ENCODE data around the gene FMO5.

FMO5 gene

DNA sequence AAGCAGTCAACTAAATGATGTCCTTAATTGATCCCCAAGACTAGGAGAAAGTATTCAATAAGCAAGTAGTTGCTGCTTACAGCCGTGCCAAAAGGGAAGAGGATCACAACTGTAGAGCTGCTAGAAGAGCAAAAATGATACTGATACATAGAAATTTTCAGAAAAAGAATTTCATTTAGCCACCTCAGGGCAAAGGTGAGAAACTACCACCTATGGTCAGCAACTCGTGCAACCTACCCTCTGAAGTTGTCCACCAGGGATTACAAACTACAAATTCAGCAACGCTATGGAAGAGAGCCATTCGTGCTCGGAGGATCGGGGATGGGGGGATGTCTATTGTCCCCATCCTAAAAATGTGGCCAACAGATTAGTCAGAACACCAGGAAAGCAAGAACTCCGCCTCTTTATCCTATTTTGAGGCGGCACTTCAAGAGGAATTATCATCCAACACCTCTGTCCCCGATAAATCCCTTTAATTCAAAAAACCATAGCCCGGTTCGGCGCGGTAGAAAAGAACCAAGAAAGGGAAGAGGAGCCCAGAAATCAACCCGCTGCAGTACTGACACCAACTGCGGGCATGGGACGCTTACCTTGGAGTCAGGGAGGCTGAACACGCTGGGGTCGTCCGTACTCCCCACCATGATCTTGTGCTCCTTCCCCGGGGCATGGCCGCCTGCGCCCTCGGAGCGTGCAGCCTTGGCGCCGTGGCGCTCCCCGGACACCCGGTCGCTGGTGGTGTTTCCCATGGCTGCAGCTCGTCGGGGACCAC, 53.6 kb downstream of the FMO5 start:
- Histone ChIP-seq H4K8ac (ENCODE audit: low read depth, low read length) (peak overlapping the region; percentile 32), H2AFZ (ENCODE audit: insufficient read depth, low read length, poor library complexity) (peak overlapping the region; percentile 61), H3K23ac (ENCODE audit: low read length) (no peak overlapping the region), H3K27me3 (ENCODE audit: insufficient read depth, low read length) (no peaks in the 10 kb centered on the region), H3K27ac (ENCODE audit: low read depth, low read length) (peak overlapping the region; percentile 68), H2BK5ac (ENCODE audit: low read depth, low read length, poor library complexity) (peak overlapping the region; percentile 75), H4K91ac (ENCODE audit: low read depth, low read length) (peak overlapping the region; percentile 28), H4K12ac (ENCODE audit: low read depth, low read length) (peak overlapping the region; percentile 4), H3K79me2 (ENCODE audit: control insufficient read depth, insufficient read depth, low read length, poor library complexity) (peaks cover 9% of the 10 kb centered on the region), H3K14ac (ENCODE audit: low read length) (peak overlapping the region; percentile 66), H3K9ac (ENCODE audit: low read length) (peak overlapping the region; percentile 92), H3K4ac (ENCODE audit: low read depth, low read length) (peak overlapping the region; percentile 21), H3K4me1 (ENCODE audit: control insufficient read depth in 1 of 2, insufficient read depth in 2 of 2, low read length in 2 of 2) (peaks cover 5 to 7% of the 10 kb centered on the region in 2 experiments), H3K9me3 (ENCODE audit: insufficient read depth, low read depth, low read length) (no peaks in the 10 kb centered on the region), H3K4me2 (ENCODE audit: low read length) (peak overlapping the region; percentile 90), H3K79me1 (ENCODE audit: low read length) (peaks cover 17% of the 10 kb centered on the region), H3K4me3 (ENCODE audit: low read depth, low read length) (peak overlapping the region; percentile 93), H2BK12ac (ENCODE audit: low read length) (no peak overlapping the region), H2AK5ac (ENCODE audit: low read length) (peak overlapping the region; percentile 2), H2BK120ac (ENCODE audit: insufficient read depth, low read length, poor library complexity) (peak overlapping the region; percentile 35), H3K18ac (ENCODE audit: low read length) (peak overlapping the region; percentile 60), H3K36me3 (ENCODE audit: control insufficient read depth in 1 of 2, insufficient read depth in 2 of 2, low read length in 2 of 2) (peaks cover 0 to 2% of the 10 kb centered on the region in 2 experiments)
- WGBS (ENCODE audit: extremely low coverage, insufficient coverage, insufficient read length): no CpG with 5 or more reads among the region's 32 CpGs
- DNase-seq: peak in 1 of 2 donors; percentile 53

DNA sequence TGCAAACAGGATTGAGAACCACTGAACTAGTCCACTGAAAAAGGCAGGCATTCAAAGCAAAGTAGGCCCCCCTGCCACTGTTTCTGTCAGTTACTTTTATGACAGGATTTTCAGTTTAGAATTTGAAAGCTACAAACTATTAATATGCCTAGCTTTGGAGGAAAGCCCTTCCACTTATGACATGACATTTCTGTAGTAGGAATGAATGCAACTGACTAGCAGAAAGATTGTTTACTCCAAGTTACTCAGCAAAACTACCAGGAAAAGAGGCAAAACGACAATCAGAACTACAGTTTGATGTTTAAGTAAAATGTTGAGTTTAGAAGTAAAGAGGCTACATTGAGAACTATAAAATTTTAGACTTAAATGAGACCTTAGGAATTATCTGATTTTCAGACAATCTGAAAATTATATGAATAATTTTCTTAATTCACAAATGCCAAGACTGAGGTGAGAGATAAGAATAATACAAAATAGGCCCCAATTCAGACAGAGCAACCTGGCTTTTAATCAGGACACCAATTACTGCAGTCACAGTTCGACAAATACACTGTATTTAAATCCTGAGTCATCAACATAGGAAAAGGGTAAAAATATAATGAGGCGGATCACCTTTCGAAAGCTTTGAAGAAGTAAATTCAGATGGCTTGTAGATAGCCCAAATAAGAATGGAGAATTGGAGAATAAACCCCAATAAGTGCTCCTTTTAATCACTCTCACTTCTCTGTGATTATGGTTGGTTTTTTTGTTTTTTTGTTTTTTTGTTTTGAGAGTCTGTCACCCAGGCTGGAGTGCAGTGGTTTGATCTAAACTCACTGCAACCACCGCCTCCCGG, 55.1 kb downstream of the FMO5 start:
- no peak overlapping the region for H2BK12ac ChIP-seq (ENCODE audit: low read length)
- no peak overlapping the region for H3K27ac ChIP-seq (ENCODE audit: low read depth, low read length)
- H4K12ac ChIP-seq (ENCODE audit: low read depth, low read length): no peak overlapping the region
- no peaks in the 10 kb centered on the region for H3K27me3 ChIP-seq (ENCODE audit: insufficient read depth, low read length)
- H3K4me1 ChIP-seq (ENCODE audit: control insufficient read depth in 1 of 2, insufficient read depth in 2 of 2, low read length in 2 of 2): peaks cover 5 to 7% of the 10 kb centered on the region in 2 experiments
- peaks cover 17% of the 10 kb centered on the region for H3K79me1 ChIP-seq (ENCODE audit: low read length)
- peak overlapping the region; percentile 90 for H3K4me2 ChIP-seq (ENCODE audit: low read length)
- no peak overlapping the region for H3K18ac ChIP-seq (ENCODE audit: low read length)
- H3K9me3 ChIP-seq (ENCODE audit: insufficient read depth, low read depth, low read length): no peaks in the 10 kb centered on the region
- H4K8ac ChIP-seq (ENCODE audit: low read depth, low read length): no peak overlapping the region
- peaks cover 2 to 5% of the 10 kb centered on the region in 2 experiments for H3K36me3 ChIP-seq (ENCODE audit: control insufficient read depth in 1 of 2, insufficient read depth in 2 of 2, low read length in 2 of 2)
- H3K23ac ChIP-seq (ENCODE audit: low read length): no peak overlapping the region
- no peak overlapping the region for H3K9ac ChIP-seq (ENCODE audit: low read length)
- WGBS (ENCODE audit: extremely low coverage, insufficient coverage, insufficient read length): no CpG with 5 or more reads among the region's 6 CpGs
- peaks cover 9% of the 10 kb centered on the region for H3K79me2 ChIP-seq (ENCODE audit: control insufficient read depth, insufficient read depth, low read length, poor library complexity)
- no peak overlapping the region for H4K91ac ChIP-seq (ENCODE audit: low read depth, low read length)
- H3K14ac ChIP-seq (ENCODE audit: low read length): no peak overlapping the region
- H2BK5ac ChIP-seq (ENCODE audit: low read depth, low read length, poor library complexity): no peak overlapping the region
- H3K4ac ChIP-seq (ENCODE audit: low read depth, low read length): no peak overlapping the region
- DNase-seq: peak in 1 of 2 donors; percentile 13
- H2AK5ac ChIP-seq (ENCODE audit: low read length): no peak overlapping the region
- no peak overlapping the region for H2BK120ac ChIP-seq (ENCODE audit: insufficient read depth, low read length, poor library complexity)
- H2AFZ ChIP-seq (ENCODE audit: insufficient read depth, low read length, poor library complexity): no peak overlapping the region
- H3K4me3 ChIP-seq (ENCODE audit: low read depth, low read length): no peak overlapping the region

DNA sequence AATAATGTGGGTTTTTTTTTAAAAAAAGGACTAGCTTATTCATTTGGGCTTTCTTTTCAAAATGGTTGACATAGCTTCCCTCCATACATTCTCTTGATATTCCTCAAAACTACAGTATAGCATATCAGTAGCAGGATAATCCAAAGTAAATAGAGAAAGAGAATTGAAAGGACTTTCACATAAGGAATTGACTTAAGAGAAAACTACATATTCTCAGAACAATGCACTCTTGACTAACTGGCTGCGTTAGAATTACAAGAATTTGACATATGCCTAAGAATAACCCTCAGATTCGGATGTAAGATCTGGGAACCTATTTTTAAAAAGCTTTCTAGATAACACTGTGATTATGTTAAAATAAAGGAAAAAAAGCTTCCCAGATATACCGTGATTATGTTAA, 56.0 kb downstream of the FMO5 start:
- Histone ChIP-seq H3K27me3 (ENCODE audit: insufficient read depth, low read length) (no peaks in the 10 kb centered on the region), H2AK5ac (ENCODE audit: low read length) (no peak overlapping the region), H2BK120ac (ENCODE audit: insufficient read depth, low read length, poor library complexity) (no peak overlapping the region), H3K4me1 (ENCODE audit: control insufficient read depth in 1 of 2, insufficient read depth in 2 of 2, low read length in 2 of 2) (peaks cover 5 to 7% of the 10 kb centered on the region in 2 experiments), H3K23ac (ENCODE audit: low read length) (no peak overlapping the region), H3K27ac (ENCODE audit: low read depth, low read length) (no peak overlapping the region), H3K79me1 (ENCODE audit: low read length) (peaks cover 17% of the 10 kb centered on the region), H2BK5ac (ENCODE audit: low read depth, low read length, poor library complexity) (no peak overlapping the region), H4K91ac (ENCODE audit: low read depth, low read length) (no peak overlapping the region), H3K79me2 (ENCODE audit: control insufficient read depth, insufficient read depth, low read length, poor library complexity) (peaks cover 9% of the 10 kb centered on the region), H3K18ac (ENCODE audit: low read length) (no peak overlapping the region), H3K4me3 (ENCODE audit: low read depth, low read length) (no peak overlapping the region), H4K8ac (ENCODE audit: low read depth, low read length) (no peak overlapping the region), H3K4ac (ENCODE audit: low read depth, low read length) (no peak overlapping the region), H3K4me2 (ENCODE audit: low read length) (no peak overlapping the region), H3K9me3 (ENCODE audit: insufficient read depth, low read depth, low read length) (no peaks in the 10 kb centered on the region), H3K36me3 (ENCODE audit: control insufficient read depth in 1 of 2, insufficient read depth in 2 of 2, low read length in 2 of 2) (peaks cover 2 to 5% of the 10 kb centered on the region in 2 experiments), H2AFZ (ENCODE audit: insufficient read depth, low read length, poor library complexity) (no peak overlapping the region), H3K14ac (ENCODE audit: low read length) (no peak overlapping the region), H4K12ac (ENCODE audit: low read depth, low read length) (no peak overlapping the region), H2BK12ac (ENCODE audit: low read length) (no peak overlapping the region), H3K9ac (ENCODE audit: low read length) (no peak overlapping the region)
- WGBS (ENCODE audit: extremely low coverage, insufficient coverage, insufficient read length): no CpG with 5 or more reads among the region's 3 CpGs
- DNase-seq: peak in 1 of 2 donors; percentile 74

DNA sequence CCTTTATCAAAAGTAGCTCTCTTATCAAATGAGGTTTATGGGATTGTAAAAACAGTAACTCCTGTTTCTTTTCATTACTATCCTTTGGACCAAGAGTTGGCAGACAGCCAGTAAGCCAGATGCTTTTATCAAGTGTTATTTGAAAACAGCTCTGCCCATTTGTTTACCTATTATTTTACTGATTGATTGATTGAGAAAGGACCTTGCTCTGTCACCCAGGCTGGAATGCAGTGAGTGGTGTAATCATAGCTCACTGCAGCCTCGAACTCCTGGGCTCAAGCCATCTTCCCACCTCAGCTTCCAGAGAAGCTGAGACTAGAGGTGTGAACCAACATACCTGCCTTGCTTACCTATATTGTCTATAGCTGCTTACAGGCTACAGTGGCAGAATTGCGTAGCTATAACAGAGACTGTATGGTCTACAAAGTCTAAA, 56.5 kb downstream of the FMO5 start:
- Histone ChIP-seq H3K23ac (ENCODE audit: low read length) (peak overlapping the region; percentile 47), H3K9me3 (ENCODE audit: insufficient read depth, low read depth, low read length) (no peaks in the 10 kb centered on the region), H3K79me2 (ENCODE audit: control insufficient read depth, insufficient read depth, low read length, poor library complexity) (peaks cover 9% of the 10 kb centered on the region), H2AFZ (ENCODE audit: insufficient read depth, low read length, poor library complexity) (no peak overlapping the region), H3K4ac (ENCODE audit: low read depth, low read length) (peak overlapping the region; percentile 96), H2BK12ac (ENCODE audit: low read length) (peak overlapping the region; percentile 97), H3K18ac (ENCODE audit: low read length) (no peak overlapping the region), H4K91ac (ENCODE audit: low read depth, low read length) (peak overlapping the region; percentile 33), H3K27ac (ENCODE audit: low read depth, low read length) (no peak overlapping the region), H3K4me3 (ENCODE audit: low read depth, low read length) (no peak overlapping the region), H2BK120ac (ENCODE audit: insufficient read depth, low read length, poor library complexity) (peak overlapping the region; percentile 79), H3K79me1 (ENCODE audit: low read length) (peaks cover 17% of the 10 kb centered on the region), H3K4me2 (ENCODE audit: low read length) (no peak overlapping the region), H4K8ac (ENCODE audit: low read depth, low read length) (no peak overlapping the region), H3K9ac (ENCODE audit: low read length) (no peak overlapping the region), H3K4me1 (ENCODE audit: control insufficient read depth in 1 of 2, insufficient read depth in 2 of 2, low read length in 2 of 2) (peaks cover 5 to 7% of the 10 kb centered on the region in 2 experiments), H3K36me3 (ENCODE audit: control insufficient read depth in 1 of 2, insufficient read depth in 2 of 2, low read length in 2 of 2) (peaks cover 2 to 7% of the 10 kb centered on the region in 2 experiments), H2AK5ac (ENCODE audit: low read length) (peak overlapping the region; percentile 83), H3K27me3 (ENCODE audit: insufficient read depth, low read length) (no peaks in the 10 kb centered on the region), H2BK5ac (ENCODE audit: low read depth, low read length, poor library complexity) (peak overlapping the region; percentile 54), H3K14ac (ENCODE audit: low read length) (peak overlapping the region; percentile 57), H4K12ac (ENCODE audit: low read depth, low read length) (no peak overlapping the region)
- WGBS (ENCODE audit: extremely low coverage, insufficient coverage, insufficient read length): no CpG with 5 or more reads among the region's 2 CpGs
- peak in 1 of 2 donors; percentile 12 for DNase-seq

All from trophoblast cell (in vitro differentiated cells and primary cell).